Measurements from ENCODE around the gene IL22.

Gene IL22

DNA sequence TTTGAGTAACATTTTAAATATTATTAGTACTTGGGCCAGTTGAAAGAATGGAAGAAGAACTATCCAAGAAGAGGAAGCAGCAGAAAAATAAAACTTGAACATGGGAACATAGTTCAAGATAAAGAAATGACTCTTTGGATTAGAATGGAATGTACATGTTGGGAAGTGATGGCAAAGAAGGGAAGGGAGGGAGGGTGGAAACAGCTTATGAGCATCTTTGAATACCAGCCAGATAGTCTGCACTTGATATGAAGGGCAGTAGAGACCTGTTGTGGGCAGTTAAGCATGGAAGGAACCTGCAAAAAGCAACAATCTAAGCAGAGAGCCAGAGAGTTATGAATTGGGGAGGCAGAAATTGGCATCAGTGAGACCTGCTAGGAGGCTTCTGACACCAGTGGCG is 10.0 kb upstream of the IL22 start:
- DNase-seq, result no peak

DNA sequence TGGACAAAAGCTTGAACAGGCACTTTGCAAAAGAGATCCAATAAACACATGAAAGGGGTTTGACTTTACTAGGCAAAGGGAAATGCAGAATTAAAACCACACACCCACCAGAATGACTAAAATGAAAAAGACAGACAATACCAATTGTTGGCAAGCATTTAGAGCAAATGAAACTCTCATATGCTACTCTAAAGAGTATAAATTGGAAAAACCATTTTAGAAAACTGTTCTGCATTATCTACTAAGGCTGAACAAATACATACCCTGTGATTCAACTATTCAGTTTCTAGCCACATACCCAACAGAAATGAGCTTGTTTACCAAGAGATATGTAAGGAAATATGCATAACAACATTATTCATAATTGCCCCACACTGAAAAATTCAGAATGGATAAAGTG is 8.5 kb upstream of the IL22 start:
- DNase-seq, result no peak

DNA sequence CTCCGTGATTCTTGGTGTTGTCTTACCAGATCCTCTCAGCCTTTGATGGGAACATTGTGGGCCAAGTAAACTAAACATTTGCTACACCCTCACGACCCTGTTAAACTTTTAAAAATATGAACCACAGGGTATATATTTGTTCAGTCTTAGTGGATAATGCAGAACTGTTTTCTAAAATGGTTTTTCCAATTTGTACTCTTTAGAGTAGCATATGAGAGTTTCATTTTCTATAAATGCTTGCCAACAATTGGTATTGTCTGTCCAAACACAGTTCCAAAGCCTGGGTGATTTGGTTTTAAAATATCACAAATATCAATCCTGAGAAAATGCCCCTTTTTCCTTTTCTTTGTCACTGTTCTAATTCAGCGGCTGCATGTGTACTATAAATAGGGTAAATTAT is 6.7 kb upstream of the IL22 start:
- no peak for DNase-seq

DNA sequence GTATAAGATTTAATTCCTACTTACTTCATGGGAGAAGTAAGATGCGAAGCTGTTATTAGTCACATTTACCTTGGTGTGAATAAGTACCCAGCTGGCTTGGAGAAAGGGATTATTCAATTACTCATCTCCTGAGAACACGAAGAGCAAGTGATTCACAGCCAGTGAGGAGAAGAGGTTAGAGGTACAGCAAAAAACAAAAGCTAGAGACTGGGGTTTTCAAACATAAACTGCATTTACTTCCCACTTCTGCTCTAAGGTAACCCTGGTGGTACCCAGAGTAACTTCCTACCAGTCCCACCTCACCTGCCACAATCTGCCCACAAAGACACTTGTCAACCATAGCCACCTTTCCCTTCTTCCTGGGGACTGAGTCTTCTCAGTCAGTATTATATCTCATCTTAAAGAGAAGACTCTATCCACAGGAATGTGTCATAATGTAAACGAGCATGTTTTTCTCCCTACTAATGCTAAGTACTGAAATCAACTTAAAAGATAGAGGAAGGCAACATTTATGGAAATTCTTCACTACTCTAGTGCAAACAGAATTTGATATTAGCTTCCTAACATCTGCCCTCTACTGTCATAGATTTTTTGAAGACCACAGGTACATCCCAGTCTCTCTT is 6.0 kb upstream of the IL22 start:
- DNase-seq, result no peak

DNA sequence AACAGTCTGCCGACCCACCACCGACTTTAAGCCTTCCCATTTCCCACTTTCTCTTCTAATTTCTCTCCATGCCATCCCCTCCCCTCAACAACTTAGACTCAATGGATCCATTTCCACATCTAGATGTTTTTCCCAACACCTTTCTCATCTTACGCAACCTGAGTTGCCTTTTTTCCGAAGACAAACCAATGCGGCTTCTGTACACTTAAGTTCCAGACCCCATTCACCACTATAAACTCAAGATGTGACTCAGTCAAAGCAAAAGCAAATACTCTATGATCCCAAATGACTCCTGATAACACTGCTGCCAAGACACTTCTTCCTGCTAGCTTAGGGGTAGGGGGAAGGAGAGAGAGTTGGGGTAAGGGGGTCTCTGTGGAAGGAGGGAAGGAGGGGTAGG is 1.3 kb downstream of the IL22 start:
- no peak for DNase-seq

DNA sequence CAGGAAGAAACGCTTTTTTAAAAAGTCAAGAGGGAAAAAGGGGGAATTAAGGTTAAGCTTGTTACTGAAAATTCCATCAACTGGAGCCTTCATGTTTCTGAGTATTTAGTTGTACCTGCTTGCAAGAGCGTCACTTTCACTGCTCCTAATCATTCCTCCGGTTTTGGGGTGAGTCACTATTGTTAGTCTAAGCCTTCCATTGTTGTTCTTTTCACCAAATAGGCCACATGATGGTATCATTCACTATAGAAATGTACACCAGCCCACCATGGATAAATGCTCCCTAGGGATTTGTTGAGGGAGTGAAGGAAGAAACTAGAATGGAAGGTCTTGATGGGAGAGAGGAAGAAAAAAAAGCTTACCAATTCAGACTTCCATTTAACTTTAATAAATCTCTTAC is 3.0 kb downstream of the IL22 start:
- DNase-seq, result no peak

DNA sequence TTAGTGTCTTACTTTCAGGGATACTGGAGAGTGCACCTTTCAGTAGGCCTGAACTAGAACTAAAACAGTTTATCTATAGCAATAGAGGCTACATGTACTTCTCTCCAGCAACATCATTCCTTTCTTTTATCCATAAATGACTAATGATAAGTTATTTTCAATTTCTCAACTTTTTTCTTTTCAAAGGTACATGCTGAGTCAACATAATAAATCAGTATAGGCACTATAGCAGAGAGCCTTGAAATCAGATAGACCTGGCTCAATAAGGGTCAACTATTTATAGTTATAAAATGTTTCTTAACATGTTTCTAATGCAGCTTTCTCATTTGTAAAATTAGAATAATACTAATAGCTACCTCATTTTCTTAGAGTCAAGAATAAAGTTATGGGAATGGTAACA is 5.6 kb downstream of the IL22 start:
- DNase-seq, result no peak

DNA sequence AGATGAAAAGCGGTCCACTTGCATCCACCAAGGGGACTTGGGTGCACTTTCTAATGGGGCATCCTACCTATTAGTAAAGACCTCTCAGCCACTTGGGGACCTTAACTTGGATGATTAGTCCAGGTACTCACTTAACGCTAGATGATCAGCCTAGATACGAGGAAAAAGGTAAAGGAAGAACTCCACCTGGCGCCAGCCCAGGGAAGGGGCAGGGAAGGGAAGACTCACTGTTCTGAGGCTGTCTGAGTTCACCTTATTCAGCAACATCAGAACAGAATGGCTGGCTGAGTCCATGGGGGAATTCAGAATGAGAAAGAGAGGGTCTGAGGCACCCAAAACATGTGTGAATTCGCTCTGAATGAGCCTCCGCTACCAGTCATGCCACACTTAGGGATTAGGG is 7.1 kb downstream of the IL22 start:
- no peak for DNase-seq

DNA sequence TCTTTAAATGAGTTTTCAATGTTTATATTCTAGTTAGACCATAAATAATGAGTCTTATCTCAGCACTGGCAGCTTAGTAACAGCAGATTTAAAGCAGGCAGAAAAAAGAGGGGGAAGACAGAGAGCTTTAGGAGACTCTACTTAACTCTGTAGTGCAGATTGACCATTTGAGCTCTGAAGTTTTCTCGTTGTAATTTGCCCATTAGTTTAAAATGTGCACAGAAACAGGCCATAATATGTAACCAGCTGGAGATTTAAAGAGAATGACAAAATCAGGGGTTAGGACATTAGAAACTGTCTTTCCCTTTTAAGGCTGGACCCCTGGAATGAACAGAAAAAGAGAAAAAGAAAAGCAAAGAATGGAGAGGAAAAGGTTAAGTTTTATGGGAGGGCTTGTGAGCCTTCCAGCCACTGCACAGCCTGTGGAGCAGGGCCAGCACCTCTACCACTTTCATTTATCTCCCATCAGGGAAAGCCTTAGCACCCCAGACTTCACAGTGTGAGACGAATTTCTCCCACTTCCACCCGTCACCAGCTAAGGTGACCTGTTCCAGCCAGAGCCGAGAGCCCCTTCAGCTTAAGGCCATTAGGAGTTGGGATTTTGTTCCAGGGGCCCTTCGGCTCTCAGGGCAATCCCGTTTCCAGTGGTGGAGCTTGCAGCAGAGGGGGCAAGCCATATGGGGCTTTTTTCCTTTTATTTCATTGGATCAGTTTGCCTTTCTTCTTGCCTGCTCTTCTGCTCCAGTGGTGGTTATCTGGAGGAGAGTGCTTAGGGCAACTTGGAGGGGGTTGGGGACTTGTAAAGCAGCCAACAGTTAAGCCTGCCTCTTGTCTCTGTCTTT is 8.0 kb downstream of the IL22 start:
- no peak for DNase-seq

DNA sequence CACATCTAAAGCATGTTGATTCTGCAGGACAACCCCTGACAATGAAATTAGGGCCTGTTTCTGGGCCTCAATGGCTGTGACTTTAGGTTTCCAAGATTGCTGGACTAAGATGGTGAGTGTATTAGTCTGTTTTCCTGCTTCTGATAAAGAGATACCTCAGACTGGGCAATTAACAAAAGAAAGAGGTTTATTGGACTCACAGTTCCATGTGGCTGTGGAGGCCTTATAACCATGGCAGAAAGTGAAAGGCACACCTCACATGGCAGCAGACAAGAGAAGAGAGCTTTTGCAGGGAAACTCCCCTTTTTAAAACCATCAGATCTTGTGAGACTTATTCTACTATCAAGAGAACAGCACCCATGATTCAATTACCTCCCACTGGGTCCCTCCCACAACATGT is 10.6 kb downstream of the IL22 start:
- no peak for DNase-seq

DNA sequence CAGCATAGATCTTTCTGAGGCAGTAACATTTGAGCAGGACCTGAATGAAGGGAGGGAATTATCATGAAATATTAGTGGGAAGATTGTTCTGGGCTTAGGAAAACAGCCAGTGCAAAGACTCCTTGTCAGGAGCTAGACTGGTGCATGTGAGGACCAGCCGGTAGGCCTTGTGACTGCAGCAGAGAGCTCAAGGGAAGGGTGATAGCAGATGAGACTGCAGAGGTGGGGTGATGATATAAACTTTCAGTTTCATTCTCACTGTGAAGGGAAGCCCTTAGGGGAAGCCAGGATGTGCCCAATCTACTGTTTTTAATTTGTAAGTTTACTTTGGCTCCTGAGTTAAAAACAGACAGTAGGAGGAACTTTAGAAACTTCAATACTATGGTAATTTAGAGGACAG is 12.4 kb downstream of the IL22 start:
- DNase-seq, result no peak

DNA sequence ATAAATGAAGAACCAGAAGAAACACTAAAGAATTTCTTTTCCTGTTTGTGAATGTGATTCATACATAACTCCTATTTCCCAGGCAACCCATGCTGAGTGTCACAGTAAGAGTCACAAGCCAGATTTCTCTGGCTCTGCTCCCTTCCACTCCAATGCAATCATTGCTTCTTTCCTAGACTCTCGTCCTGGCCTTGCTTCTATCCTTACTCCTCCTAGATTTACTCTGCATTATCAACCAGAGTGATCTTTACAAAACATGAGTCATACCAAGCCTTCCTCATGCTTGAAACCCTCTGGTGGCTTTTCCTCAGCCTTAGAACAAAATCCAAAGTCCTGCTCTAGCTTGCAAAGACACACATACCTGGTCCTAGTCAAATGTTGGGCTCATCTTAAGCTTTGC is 13.3 kb downstream of the IL22 start:
- DNase-seq, result no peak

DNA sequence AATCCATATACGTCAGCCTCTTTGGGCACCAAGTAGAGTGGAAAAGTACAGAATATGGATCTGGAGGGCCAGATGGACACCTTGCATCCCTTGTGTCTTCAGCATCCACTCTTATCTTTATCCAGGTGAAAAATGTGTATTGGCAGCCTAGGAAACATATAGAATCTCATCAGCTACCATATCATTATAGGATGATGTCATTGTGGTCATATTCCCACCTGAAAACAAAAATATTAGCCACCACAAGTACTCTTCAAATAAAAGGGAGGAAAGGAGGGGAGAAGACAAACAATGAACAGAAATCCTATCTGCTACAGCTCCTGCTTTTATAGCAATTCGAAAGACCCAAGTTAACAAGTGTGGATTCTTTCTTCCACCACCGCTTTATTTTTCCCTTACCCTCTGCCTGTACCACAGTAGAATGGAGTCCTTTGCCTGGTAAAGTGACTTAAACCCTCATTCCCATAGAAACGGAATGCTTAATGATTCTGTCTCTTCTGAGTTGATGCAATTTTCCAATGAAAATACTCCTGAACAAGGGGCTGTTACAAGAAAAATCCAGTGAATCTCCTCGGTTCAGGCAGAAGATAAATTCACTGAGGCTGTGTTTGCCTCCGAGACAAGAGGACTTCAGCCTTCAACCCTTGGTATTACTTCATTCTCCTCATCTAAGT is 14.0 kb downstream of the IL22 start:
- no peak for DNase-seq

DNA sequence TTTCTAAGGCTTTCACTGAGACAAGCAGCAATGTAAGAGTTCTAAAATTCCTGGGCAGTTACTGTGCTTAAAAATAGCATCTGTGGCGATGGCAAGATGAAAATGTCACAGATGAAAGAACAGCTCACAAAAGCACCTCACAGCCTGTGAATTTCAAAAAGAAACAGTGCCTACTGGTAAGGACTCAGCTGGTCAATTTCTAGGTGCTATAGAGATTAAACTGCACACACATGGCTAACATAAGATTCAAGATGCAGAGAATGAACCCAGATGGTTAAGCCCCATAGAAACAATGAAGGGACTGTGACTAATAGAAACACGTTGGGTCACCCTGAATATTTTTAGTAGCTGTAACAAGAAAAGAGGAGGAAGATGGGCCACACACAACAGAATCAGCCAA is 15.8 kb downstream of the IL22 start:
- no peak for DNase-seq

DNA sequence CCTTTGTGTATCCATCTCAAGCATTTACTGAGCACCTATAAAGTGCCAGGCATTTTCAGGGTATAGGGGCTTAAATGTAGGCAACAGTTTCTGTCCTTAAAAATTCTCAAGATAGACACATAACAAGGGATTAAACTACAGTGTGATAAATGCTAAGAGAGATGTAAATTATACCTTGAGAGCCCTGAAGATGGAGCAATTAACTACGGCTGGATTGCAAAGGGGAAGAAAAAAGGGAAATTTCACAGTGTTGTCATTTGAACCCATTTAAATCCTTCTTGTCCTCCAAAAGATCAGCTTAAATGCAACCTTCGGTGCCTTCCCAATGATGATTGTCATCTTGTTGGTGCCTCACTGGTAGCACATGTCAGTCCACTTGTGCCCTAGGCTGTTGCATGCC is 16.3 kb downstream of the IL22 start:
- no peak for DNase-seq

DNA sequence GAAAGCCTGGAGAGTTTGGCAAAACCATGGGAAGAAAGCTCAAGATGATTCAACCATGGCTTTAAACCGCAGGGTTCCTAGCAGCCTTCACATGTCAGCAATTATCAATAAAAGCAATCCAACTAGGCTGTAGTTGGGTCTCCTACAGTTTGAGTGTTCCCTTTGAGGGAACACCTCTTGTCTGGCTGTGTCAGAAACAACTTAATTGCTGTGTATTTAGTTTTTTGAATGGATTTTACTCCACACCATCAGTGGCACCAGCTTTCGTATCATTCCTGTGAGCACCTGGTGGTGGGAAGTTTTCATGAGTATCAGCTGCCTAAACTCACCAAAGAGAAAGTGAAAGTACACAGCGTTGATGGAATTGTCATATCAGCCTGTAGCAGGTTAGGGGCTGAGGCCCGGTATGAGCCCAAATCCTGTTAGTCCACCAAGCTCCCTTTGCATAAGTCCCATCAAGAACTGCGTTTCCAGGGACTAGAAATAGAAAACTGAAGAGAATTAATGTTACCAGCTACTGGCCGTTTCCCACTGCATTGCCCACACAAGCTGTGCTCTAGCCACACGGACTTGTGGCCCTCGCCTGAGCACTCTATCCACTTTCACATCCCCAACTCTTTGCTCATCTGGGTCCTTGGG is 16.9 kb downstream of the IL22 start:
- DNase-seq, result peak; percentile 6 to 8

DNA sequence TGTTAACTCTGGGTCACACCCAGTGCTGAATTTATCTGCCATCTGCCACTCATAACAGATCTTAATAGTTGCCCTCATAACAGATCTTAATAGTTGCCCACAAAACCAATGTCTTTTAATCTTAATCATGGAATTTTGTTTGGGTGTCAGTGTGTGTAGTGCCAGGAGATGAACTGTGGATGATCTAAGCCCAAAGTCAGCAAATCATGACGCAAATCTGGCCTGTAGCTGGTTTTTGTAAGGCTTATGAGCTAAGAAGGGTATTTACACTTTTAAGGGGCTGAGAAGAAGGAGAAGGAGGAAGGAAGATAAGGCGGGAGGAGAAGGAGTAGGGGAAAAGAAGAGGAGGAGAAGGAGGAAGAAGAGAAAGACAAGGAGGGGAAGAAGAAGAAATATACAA is 17.8 kb downstream of the IL22 start:
- no peak for DNase-seq

DNA sequence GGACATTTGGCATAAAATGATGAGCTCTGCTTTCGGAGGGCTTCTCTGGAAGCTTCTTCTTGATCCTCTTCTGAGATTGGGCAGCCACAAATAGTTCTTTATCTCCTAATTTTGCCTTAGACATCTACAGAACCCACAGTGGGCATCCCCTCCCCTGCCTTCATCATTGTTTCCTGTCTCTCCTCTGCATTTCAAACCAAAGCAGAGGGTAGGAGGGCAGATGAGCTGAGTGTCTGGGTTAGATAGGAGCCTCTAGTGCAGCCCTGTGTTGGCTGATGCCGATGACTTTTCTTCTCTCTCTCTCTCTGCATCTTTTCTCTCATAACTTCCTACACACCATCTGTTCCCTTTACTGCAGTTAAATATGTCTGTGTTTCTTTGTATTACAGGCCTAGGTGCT is 19.3 kb downstream of the IL22 start:
- no peak for DNase-seq

DNA sequence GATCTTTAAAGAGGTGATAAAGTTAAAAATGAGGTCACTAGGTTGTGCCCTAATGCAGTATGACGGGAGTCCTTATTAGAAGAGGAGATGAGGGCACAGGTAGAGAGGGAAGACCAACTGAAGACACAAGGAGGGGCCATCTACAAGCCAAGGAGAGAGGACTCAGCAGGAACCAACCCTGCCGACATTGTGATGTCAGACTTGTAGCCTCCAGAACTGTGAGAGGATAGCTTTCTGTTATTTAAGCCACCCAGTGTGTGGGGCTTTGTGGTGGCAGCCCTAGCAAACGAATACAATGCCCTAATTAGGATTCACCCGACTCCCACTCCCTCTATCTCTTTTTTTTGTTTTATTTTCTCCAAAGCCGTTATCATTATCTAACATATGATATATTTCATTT is 19.9 kb downstream of the IL22 start:
- no peak for DNase-seq

DNA sequence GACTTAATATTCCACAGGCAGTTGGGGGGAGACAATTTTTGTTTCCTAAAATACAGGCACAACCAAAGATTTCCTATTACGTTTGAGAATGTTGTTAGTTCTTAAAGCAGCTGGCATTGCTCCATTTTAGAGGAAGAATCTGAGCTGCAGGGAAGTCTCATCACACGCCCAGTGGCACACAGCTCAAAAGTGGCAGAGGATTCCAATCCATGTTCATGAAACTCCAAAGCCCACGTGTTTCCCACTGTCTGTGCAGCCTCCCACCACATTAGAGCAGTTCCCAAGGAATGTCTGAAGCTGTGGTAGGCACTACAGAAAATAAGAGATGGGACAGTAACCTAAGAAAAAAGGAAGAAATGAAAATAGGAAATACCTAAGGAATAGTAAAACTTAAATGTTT is 21.7 kb downstream of the IL22 start:
- DNase-seq, result no peak

DNA sequence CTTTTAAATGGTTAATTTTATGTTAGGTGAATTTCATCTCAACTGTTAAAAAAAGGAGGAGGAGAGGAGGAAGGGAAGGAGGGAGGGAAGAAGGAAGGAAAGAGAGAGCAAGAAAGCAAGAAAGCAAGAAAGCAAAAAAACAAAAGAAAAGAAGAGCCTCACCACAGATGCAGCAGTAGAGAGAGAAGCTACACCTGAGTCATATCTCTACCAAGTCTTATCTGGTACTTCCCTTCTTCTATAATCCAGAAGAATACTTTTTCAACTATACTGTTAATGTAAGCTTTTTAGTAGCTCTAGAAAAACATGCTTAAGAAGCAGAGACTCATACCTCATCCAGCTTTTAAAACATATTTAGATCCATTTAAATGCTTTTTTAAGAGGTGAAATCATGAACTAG is 22.2 kb downstream of the IL22 start:
- DNase-seq, result no peak

DNA sequence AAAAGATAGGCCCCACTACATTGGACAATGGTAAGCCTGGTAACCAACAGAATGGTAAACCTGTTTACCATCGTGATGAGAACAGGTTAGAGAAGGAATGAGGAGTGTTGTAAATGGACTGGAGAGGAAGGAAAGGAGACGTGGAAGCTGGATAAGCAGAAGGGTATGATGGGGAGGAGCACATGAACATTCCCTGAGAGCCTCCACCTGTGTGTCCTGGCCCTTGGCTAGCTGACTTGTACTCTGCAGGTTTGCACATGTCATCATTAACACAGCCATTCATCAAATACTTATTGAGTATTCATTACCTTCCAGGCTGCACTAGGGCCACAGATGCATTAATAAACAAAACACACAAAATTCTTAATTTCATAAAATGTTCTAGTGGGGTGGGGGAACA is 23.4 kb downstream of the IL22 start:
- DNase-seq, result no peak

DNA sequence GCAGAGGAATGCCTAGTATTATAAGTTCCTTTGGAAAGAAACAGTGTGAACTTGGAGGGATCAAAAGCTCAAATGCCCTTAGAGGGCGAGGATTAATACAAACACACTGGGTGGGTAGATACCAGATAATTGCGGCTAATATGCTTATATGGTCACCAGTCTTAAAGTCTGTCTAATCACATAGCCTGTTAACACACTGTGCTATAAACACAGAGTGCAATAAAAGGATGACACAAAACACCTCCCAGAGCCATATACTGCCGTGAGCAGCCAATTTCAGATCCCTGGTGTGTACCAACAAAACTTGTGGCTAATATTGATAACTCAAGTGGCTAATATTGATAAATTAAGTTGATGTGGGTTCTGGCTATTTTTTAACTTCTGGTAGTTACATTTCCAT is 26.0 kb downstream of the IL22 start:
- DNase-seq, result no peak
